PC-9 (cell line): ENCODE data around the gene KIF2C.
"Not testable (repeated sequence)": the region's sequence is repeated elsewhere in the genome, so short reads cannot be mapped to it uniquely, and the experiment has no call there.

Experiments used
- CTCF ChIP-seq: fragments of 200-600 bp; sonication (generic); conservative IDR thresholded peaks from 2 replicates; pipeline ENCODE4 v1.6.1; 2017; ENCODE audit warnings: mixed run types, antibody characterized with exemption, mild to moderate bottlenecking, moderate library complexity
- EZH2 ChIP-seq: fragments of 200-600 bp; sonication (generic); IDR thresholded peaks from 2 replicates; pipeline ENCODE4 v1.8.0; 2017; ENCODE audit warnings: antibody characterized with exemption, low read depth

- TF ChIP-seq EZH2, CTCF: not testable (repeated sequence)
Observed at GRCh38 chr1:44766421-44766820, 26.8 kb downstream of the KIF2C start.
